ENCODE results near the gene ZBTB20. TPM values are rescaled to one million over a fixed set of nuclear protein-coding genes. Genes with fewer than 3 reads are reported as not detected.

The ZBTB20 gene
- total RNA-seq, 6 donors from 2014 or later, result 40.0 to 150 (median 65.8) TPM

DNA sequence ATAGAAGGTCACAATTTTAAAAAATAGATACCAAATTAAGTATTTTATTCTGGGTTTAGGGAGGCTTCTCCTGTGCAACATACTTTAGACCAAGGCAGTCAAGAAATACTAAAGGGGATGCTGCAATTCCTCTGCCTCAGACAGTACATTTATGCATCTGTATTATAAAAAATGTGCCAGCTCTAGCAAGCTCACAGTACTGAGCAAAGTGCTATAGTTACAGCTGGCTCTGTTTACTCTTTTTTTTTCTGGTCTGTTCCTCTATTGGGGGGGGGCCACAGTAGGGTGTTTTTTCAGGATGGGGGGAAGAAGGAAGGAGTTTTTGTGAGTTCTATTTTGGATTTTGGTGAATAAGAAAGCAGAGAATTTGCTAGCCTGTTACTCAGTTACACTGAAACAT lies 668.3 kb downstream of the ZBTB20 start:
- no peaks in the 10 kb centered on the region for H3K27me3 ChIP-seq
- H3K4me3 ChIP-seq, result no peak overlapping the region
- H3K9me3 ChIP-seq, result no peaks in the 10 kb centered on the region
- ATAC-seq (ENCODE audit: low FRiP score in 2 of 2) (no peak), DNase-seq (no peak)
- peaks cover 0 to 14% (median 7%) of the 10 kb centered on the region in 4 donors for H3K4me1 ChIP-seq
- H3K36me3 ChIP-seq, result no peaks in the 10 kb centered on the region
- H3K27ac ChIP-seq, result no peak overlapping the region
- TF ChIP-seq POLR2AphosphoS5 (IDR thresholded peaks at IDR 0.05) (no peak), EP300 (IDR thresholded peaks at IDR 0.05) (no peak), POLR2A (IDR thresholded peaks at IDR 0.05) (no peak)
- TF ChIP-seq, protein P1, sequence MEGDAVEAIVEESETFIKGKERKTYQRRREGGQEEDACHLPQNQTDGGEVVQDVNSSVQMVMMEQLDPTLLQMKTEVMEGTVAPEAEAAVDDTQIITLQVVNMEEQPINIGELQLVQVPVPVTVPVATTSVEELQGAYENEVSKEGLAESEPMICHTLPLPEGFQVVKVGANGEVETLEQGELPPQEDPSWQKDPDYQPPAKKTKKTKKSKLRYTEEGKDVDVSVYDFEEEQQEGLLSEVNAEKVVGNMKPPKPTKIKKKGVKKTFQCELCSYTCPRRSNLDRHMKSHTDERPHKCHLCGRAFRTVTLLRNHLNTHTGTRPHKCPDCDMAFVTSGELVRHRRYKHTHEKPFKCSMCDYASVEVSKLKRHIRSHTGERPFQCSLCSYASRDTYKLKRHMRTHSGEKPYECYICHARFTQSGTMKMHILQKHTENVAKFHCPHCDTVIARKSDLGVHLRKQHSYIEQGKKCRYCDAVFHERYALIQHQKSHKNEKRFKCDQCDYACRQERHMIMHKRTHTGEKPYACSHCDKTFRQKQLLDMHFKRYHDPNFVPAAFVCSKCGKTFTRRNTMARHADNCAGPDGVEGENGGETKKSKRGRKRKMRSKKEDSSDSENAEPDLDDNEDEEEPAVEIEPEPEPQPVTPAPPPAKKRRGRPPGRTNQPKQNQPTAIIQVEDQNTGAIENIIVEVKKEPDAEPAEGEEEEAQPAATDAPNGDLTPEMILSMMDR (IDR thresholded peaks at IDR 0.05), result no peak

DNA sequence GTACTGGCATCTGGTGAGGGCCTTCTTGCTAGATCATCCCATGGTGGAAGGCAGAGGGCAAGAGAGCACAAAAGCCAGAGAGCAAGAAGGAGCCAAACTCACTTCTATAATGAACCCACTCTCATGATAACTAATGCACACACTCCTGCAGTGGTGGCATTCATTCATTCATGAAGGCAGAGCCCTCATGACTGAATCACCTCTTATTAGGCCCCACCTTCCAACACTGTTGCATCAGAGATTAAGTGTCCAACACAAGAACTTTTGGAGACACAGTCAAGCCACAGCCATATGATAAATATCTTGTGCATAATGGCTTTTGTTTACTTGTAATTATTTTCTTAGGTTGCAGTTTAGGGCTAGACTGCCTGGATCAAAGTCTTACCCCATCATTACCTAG lies 670.6 kb downstream of the ZBTB20 start:
- H3K4me3 ChIP-seq, result no peak overlapping the region
- no peak for ATAC-seq (ENCODE audit: low FRiP score in 2 of 2)
- H3K4me1 ChIP-seq, result peaks cover 0 to 14% (median 7%) of the 10 kb centered on the region in 4 donors
- H3K9me3 ChIP-seq, result no peaks in the 10 kb centered on the region
- H3K36me3 ChIP-seq, result no peaks in the 10 kb centered on the region
- no peak for DNase-seq
- H3K27me3 ChIP-seq, result no peaks in the 10 kb centered on the region
- TF ChIP-seq, protein P1 (IDR thresholded peaks at IDR 0.05), result no peak
- TF ChIP-seq POLR2A (IDR thresholded peaks at IDR 0.05), result no peak
- no peak for TF ChIP-seq POLR2AphosphoS5 (IDR thresholded peaks at IDR 0.05)
- no peak for TF ChIP-seq EP300 (IDR thresholded peaks at IDR 0.05)
- H3K27ac ChIP-seq, result no peak overlapping the region

DNA sequence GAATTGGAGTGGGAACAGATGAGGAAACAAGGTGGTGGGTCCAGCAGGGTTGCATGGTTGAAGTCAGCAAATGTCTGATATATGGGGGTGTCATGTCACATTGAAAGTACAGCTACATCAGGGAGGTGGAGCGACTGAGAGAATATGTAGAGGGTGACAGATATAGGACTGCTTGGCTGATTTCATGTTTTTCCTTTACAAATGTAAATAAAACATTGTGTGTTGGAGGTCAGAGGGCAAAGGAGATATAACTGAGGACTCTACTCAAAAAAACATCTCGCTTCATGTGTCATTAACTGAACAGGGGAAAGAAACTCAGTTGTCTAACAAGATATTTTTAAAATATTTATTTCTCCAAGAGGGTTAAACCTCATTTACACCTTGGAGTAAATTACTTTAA lies 675.6 kb downstream of the ZBTB20 start:
- Histone ChIP-seq H3K27ac (no peak overlapping the region), H3K9me3 (no peaks in the 10 kb centered on the region), H3K27me3 (no peaks in the 10 kb centered on the region), H3K4me3 (no peak overlapping the region), H3K4me1 (peaks cover 0 to 16% (median 0%) of the 10 kb centered on the region in 4 donors), H3K36me3 (no peaks in the 10 kb centered on the region)
- TF ChIP-seq, protein P1 (IDR thresholded peaks at IDR 0.05), result no peak
- TF ChIP-seq EP300 (IDR thresholded peaks at IDR 0.05), result no peak
- TF ChIP-seq POLR2AphosphoS5 (IDR thresholded peaks at IDR 0.05), result no peak
- no peak for TF ChIP-seq POLR2A (IDR thresholded peaks at IDR 0.05)
- no peak for ATAC-seq (ENCODE audit: low FRiP score in 2 of 2)
- 91 to 95% methylated on average over 2 of the region's 2 CpGs for WGBS, 2 donors
- DNase-seq, result no peak

DNA sequence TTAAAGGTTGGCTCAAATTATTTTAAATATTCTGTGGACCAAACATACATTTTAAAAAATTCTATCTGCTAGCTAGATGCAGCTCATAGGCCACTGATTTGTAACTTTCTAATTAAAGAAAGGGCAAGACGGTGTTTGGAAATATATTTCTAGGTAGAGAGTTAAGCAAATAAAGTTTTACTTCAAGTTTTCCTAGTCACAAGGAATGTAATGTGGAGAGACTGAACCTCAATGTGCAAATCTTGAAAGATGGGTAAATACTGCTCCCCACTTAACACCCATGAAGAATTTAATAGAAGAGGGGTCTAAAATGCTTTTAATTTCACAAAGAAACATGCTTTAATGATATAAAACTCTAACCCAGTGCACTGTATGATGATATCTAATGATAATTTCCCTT lies 678.0 kb downstream of the ZBTB20 start:
- Histone ChIP-seq H3K27ac (peak overlapping the region in 2 of 4 donors; percentile 25 to 37), H3K4me1 (peaks cover 0 to 16% (median 0%) of the 10 kb centered on the region in 4 donors), H3K36me3 (no peaks in the 10 kb centered on the region), H3K27me3 (no peaks in the 10 kb centered on the region), H3K4me3 (no peak overlapping the region), H3K9me3 (no peaks in the 10 kb centered on the region)
- DNase-seq, result no peak
- no peak for ATAC-seq (ENCODE audit: low FRiP score in 2 of 2)
- 54 to 74% methylated on average over 1 of the region's 1 CpG for WGBS, 2 donors
- TF ChIP-seq POLR2AphosphoS5 (IDR thresholded peaks at IDR 0.05), result no peak
- TF ChIP-seq, protein P1 (IDR thresholded peaks at IDR 0.05), result no peak
- no peak for TF ChIP-seq POLR2A (IDR thresholded peaks at IDR 0.05)

GRCh38 chr3:114466816-114467215 lies 680.3 kb downstream of the ZBTB20 start:
- DNase-seq (no peak), ATAC-seq (ENCODE audit: low FRiP score in 2 of 2) (no peak)
- 98% methylated on average over 4 of the region's 4 CpGs for whole genome bisulfite sequencing, 2 donors
- H3K36me3 ChIP-seq, result no peaks in the 10 kb centered on the region
- TF ChIP-seq, protein P1 (IDR thresholded peaks at IDR 0.05), result no peak
- TF ChIP-seq POLR2A (IDR thresholded peaks at IDR 0.05) (no peak), POLR2AphosphoS5 (IDR thresholded peaks at IDR 0.05) (no peak), EP300 (IDR thresholded peaks at IDR 0.05) (no peak)
- peaks cover 0 to 16% (median 0%) of the 10 kb centered on the region in 4 donors for H3K4me1 ChIP-seq
- H3K27me3 ChIP-seq, result no peaks in the 10 kb centered on the region
- H3K4me3 ChIP-seq, result no peak overlapping the region
- H3K27ac ChIP-seq, result no peak overlapping the region
- no peaks in the 10 kb centered on the region for H3K9me3 ChIP-seq
